ENCODE results near the gene TMEM164.
"Not testable (repeated sequence)": the region's sequence is repeated elsewhere in the genome, so short reads cannot be mapped to it uniquely, and the experiment has no call there.

Gene TMEM164

DNA sequence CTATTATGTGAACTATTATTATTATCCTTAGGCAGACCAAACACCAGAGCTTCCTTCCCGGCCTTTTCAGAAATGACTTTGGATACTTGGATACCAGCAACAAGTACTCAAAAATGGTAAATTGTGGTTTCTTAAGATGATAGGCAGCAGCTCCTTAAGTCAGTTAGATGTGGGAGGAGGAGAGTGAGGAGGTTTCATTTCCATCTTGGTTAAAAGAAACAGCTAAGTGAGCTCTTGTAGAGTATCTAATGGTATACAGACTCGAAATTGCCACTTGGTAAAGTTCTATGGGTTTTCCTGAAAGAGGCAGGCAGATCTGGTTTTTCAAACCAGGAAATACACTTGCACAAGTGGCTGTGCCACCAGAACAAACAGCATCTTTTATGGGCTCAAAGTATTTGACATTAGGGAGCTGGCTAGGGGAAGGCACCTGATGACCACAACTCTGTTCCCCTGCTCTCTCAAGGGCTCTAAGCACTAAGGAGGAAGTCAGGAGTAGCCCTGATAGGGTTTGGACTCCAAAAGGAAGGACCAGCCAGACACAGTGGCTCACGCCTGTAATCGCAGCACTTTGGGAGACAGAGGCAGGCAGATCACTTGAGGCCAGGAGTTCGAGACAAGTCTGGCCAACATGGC, 130.9 kb downstream of the TMEM164 start:
- no peak for DNase-seq (ENCODE audit: low spot score)

- no peak for DNase-seq (ENCODE audit: low spot score)
Observed at GRCh38 chrX:110135618-110136017, 132.7 kb downstream of the TMEM164 start.

DNA sequence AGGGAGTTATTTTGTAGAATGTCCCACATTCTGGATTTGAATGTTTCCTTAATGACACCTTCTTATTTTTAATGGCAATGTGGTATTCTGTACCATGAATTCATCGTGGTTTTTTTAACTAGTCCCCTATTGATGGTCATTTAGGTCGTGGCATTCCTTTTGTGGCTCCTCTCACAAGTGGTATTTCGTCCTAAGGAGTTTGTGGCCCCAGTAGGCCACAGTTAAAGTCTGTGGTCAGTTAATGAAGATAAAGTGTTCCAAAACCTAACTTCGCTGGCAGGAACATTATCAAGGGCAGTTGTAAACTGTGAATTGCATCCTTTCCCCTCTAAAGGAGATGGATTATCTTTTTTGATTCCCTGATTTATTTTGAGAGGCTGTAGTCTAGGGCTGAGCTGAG, 133.2 kb downstream of the TMEM164 start:
- DNase-seq (ENCODE audit: low spot score) = no peak

DNA sequence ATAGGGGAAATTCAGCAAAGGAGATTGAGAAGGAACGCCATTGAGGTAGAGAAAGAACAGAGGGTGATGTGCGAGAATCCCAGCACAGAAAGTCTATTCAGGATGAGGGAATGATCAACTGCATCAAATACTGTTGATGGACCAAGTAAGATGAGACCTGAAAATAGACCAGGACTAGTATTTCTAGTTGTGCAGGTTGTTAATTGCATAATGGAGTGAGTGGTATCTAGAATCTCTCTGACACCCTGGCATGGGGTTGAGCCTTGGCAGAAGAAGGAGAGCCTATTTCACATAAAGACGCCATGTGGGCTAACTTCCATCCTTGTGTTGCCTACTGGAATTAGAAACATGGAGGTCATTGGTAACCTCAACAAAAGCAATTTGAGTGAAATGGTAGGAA, 135.6 kb downstream of the TMEM164 start:
- DNase-seq (ENCODE audit: low spot score) = no peak

GRCh38 chrX:110139172-110139571, 136.3 kb downstream of the TMEM164 start:
- no peak for DNase-seq (ENCODE audit: low spot score)

DNA sequence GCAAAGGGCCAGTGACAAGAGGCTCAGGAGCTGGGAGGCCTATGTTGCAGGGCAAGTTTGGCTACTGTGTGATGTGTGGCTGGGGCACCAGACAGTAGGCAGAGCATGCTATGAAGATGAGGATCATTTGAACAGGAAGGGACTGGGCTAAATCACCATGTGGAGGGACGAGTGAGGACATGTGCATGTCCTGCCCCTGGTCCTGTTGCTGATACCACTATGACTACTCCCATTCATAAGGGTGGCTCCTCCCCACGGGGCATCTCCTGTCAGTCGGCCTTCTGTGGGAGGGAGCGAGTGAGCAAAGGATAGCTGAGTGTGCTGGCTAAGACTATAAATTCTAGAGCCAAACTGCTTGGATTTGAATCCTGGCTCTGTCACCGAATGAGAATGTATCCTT, 139.2 kb downstream of the TMEM164 start:
- peak; percentile 87 for DNase-seq (ENCODE audit: low spot score)

- no peak for DNase-seq (ENCODE audit: low spot score)
Observed at GRCh38 chrX:110143454-110144210, 140.7 kb downstream of the TMEM164 start.

DNA sequence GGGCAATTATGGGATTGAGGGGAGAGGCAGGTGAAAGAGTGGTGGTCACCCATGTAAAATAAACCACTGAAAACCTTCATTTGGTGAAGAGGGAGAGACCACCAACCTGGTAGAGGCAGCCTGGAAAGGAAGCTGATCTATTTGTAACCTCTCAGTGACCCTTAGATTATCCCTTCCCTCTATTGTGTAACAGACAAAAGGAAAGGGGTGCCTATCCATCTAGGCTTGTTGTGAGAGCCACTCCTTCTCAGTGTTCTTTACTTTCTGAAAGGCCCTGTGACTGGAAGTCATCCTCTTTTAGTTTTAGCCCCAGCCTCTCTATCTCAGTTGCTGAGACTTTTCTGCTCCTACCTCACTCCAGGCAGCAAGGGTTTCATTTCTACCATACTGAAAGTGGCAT, 142.4 kb downstream of the TMEM164 start:
- no peak for DNase-seq (ENCODE audit: low spot score)

GRCh38 chrX:110145854-110146253, 142.9 kb downstream of the TMEM164 start:
- DNase-seq (ENCODE audit: low spot score) = peak; percentile 16

DNA sequence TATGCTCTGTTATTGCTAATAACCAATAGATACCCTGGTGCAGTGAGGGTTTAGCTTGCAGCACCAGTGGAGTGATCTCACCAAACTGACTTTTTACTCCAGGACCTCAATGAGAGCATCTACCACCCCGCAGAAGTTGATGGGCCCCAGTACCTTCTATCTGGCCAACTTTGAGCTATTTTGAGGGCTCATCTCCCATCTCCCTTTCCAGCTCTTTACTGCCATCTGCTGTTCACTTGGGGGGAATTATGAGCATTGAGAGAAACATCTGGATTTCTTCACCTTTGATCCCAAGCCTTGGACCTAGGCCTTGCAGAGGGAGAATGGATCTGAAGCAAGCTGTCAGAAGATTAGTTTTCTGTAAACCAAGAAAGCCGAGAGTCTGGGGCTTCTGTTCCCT, 143.6 kb downstream of the TMEM164 start:
- DNase-seq (ENCODE audit: low spot score) = peak; percentile 52

- DNase-seq (ENCODE audit: low spot score) = no peak
Observed at GRCh38 chrX:110153244-110153643, 150.3 kb downstream of the TMEM164 start.

DNA sequence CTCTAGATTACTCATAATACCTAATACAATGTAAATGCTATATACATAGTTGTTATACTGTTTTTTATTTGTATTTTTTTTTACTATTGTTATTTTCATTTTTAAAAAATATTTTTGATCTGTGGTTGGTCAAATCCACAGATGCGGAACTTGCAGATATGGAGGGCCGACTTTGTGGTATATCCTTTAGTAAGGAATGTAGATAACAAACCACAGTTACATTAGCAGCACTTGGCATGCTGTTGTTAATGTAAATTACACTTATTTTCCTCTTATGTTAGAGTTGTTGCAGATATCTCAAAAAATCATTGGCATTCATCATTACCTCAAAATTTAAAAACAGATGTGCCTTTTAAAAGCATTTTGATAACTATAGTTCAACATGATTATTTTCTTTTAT, 151.0 kb downstream of the TMEM164 start:
- DNase-seq (ENCODE audit: low spot score) = no peak

- not testable (repeated sequence) for DNase-seq (ENCODE audit: low spot score)
Observed at GRCh38 chrX:110154328-110154727, 151.4 kb downstream of the TMEM164 start.

DNA sequence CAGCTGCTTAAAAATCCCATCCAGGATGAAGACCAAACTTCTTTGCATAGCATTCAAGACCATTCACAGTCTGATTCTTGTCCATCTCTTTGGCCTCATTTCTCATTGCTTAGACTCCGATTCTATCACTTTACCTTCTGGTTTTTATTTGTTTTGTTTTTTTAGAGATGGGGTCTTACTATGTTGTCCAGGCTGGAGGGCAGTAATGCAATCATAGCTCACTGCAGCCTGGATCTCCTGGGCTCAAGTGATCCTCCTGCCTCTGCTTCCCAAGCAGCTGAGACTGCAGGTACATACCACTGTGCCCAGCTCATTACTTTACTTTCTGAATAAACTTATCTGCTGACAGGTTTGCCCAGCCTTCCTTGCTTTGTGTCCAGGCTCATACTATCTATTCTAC, 152.8 kb downstream of the TMEM164 start:
- no peak for DNase-seq (ENCODE audit: low spot score)

GRCh38 chrX:110156167-110156754, 153.3 kb downstream of the TMEM164 start:
- DNase-seq (ENCODE audit: low spot score) = no peak

DNA sequence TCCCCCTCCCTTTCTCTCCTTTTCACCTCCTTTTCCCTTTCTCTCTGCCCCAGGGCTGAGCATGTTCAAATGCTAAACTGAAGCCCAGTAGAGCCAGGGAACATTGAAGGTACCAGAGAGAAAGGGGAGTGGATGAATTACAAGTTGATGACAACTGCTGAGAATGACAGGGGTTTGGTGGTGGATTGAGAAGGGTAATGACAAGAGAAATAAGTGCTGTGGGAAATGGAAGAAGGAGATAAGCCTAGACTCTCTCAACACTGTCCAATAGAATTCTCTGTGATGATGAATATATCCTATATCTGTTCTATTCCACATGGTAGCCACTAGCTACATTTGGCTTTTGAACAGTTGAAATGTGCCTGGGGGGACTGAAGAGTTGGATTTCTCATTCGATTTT, 154.5 kb downstream of the TMEM164 start:
- DNase-seq (ENCODE audit: low spot score) = no peak

DNA sequence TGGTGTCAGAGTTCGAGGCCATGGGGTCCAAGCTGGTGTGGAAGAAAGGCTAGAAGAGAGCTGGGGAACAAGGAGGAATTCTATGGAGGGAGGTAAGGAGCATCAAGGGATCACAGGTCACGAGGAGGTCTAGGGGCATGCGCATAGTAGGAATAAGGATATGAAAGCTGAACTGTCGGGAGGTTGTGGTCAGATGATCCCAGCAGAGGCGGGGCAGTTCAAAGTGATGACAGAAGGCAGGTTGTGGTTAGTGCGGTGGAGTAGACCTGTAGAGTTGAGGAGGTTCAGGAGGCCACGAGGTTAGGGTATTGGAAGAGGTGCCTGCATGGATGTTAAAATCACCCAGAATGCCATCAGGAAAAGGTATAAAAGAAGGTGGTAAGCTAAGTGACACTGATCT, 156.3 kb downstream of the TMEM164 start:
- DNase-seq (ENCODE audit: low spot score) = no peak

DNA sequence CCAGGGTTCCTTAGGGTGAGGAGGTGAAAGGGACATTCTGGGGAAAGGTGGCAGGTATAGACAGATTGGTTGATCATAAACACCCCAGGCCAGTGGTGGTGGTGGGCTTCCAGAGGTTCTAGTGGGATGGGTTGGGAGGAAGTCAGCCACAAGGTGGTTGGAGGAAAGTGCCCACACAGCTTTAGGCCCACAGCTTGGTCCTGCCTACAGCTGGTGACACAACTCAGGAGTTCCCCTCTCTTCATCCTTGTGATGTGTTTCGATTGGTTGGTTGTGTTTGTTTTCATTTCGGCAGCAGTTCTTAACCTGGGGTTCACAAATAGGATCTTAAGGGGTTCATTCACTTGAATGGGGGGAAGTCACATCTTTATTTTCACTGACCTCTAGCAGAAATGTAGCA, 157.0 kb downstream of the TMEM164 start:
- DNase-seq (ENCODE audit: low spot score) = no peak

GRCh38 chrX:110161361-110161686, 158.4 kb downstream of the TMEM164 start:
- DNase-seq (ENCODE audit: low spot score) = no peak

DNA sequence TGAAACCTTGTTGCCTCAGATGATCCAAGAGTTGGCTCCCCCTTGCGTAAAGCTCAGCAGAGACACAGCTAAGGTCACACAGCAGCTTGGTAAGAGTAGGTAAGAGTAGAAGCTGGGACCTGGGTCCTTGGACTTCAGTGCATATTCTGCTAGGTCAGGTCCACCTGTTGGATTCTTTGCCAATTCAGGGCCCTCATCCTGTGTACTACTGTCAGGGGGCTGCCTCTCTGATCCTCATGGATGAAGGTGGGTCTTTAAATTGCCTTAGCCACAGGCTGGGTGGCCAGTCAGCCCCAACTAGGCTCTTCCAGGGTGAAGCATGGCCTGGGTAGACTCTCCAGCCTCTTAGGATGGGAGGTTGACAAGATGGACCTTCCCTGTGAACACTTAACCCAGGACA, 159.2 kb downstream of the TMEM164 start:
- DNase-seq (ENCODE audit: low spot score) = no peak

GRCh38 chrX:110162867-110163266, 160.0 kb downstream of the TMEM164 start:
- DNase-seq (ENCODE audit: low spot score) = no peak

DNA sequence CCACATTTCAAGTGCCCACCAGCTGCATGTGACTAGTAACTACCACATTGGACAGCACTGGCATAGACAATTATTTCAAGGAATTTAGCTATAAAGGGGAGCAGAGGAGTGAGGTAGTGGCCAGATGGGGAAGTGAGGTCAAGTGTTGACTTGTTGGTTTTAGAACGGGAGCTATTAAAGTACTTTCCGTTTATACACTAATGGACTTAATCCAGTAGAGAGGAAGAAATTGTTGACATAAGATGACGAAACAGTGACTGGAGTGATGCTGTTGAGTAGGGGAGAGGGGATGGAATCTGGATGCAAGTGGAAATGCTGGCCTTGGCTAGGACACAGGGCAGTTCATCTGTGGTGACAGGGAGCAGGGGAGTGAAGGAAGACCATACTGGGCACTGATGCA, 160.6 kb downstream of the TMEM164 start:
- no peak for DNase-seq (ENCODE audit: low spot score)

DNA sequence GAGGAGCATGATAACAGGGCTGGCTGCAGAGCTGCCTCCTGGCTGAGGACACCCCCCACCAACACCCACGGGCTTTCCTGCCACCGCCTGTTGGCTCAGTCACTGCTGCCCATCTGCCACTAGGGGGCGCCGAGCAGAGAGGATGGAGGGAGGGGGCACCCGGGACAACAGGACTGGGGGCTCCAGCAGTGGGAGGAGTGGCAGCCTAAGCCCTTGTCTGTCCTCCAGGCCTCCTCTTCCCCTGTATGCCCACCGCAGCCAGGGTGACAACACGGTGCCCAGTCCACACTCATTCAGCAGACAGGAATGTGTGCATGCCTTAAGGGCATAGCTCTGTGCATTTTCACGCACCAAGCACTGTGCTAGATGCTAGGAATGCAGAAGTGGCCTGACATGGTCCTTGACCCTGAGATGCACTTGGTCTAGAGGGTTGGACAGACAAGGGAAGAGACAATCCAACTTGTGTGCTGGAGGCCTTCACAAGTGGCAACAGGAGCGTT, 165.1 kb downstream of the TMEM164 start:
- DNase-seq (ENCODE audit: low spot score) = peak; percentile 50

- DNase-seq (ENCODE audit: low spot score) = no peak
Observed at GRCh38 chrX:110168585-110168984, 165.7 kb downstream of the TMEM164 start.

Measured in COLO829 (cell line).